H9 (cell line): ENCODE results near the gene FAM13C. TPM values are rescaled to one million over a fixed set of nuclear protein-coding genes. Genes with fewer than 3 reads are reported as not detected.

Source experiments
- DNase-seq: peaks from one replicate; pipeline ENCODE4 v3.0.0-alpha.2; 2017
- H2AFZ ChIP-seq: one replicate; pipeline ENCODE4 v1.6.1; 2013; ENCODE audit warnings: mild to moderate bottlenecking, low read length, control low read depth, moderate library complexity
- H2AK5ac ChIP-seq: 2 replicates; pipeline ENCODE4 v1.6.1; 2013; ENCODE audit warnings: low read length, control low read depth, mixed read lengths; ENCODE audit not compliant: insufficient read length
- H2BK120ac ChIP-seq: one replicate; pipeline ENCODE4 v1.6.1; 2013; ENCODE audit warnings: low read depth, mild to moderate bottlenecking, low read length, control low read depth, inconsistent platforms; ENCODE audit not compliant: poor library complexity, severe bottlenecking
- H2BK12ac ChIP-seq: 2 replicates; pipeline ENCODE4 v1.6.1; 2013; ENCODE audit warnings: low read length, control low read depth, mixed read lengths, low read depth; ENCODE audit not compliant: insufficient read length
- H2BK15ac ChIP-seq: 2 replicates; pipeline ENCODE4 v1.6.1; 2013; ENCODE audit warnings: low read depth, low read length, control low read depth
- H2BK20ac ChIP-seq: one replicate; pipeline ENCODE4 v1.6.1; 2013; ENCODE audit warnings: low read depth, mild to moderate bottlenecking, low read length, control low read depth, inconsistent platforms; ENCODE audit not compliant: poor library complexity, severe bottlenecking
- H2BK5ac ChIP-seq: 2 replicates; pipeline ENCODE4 v1.6.1; 2013; ENCODE audit warnings: low read length, control low read depth, mixed read lengths; ENCODE audit not compliant: insufficient read length
- H3K14ac ChIP-seq: 2 replicates; pipeline ENCODE4 v1.6.1; 2013; ENCODE audit warnings: low read length, control low read depth; ENCODE audit not compliant: insufficient read depth
- H3K18ac ChIP-seq: 2 replicates; pipeline ENCODE4 v1.6.1; 2013; ENCODE audit warnings: low read depth, mild to moderate bottlenecking, mixed read lengths, low read length, control low read depth; ENCODE audit not compliant: insufficient read length
- H3K23ac ChIP-seq: 2 replicates; pipeline ENCODE4 v1.6.1; 2013; ENCODE audit warnings: low read length, control low read depth, mixed read lengths, low read depth; ENCODE audit not compliant: insufficient read length
- H3K23me2 ChIP-seq: 2 replicates; pipeline ENCODE4 v1.6.1; 2013; ENCODE audit warnings: low read depth, mild to moderate bottlenecking, mixed read lengths, low read length, control low read depth; ENCODE audit not compliant: insufficient read length, poor library complexity, severe bottlenecking
- H3K27ac ChIP-seq: 2 replicates; pipeline ENCODE4 v1.5.1; 2013; ENCODE audit warnings: low read length, control low read depth, mixed read lengths, low read depth; ENCODE audit not compliant: insufficient read length
- H3K27me3 ChIP-seq: 2 replicates; pipeline ENCODE4 v1.6.1; 2013; ENCODE audit warnings: low read length, control low read depth, inconsistent platforms; ENCODE audit not compliant: insufficient read depth
- H3K4ac ChIP-seq: 2 replicates; pipeline ENCODE4 v1.6.1; 2013; ENCODE audit warnings: low read depth, mild to moderate bottlenecking, control low read depth, inconsistent platforms, low read length, moderate library complexity
- H3K4me1 ChIP-seq: 2 replicates; pipeline ENCODE4 v1.6.1; 2013; ENCODE audit warnings: low read length, control low read depth, inconsistent platforms; ENCODE audit not compliant: insufficient read depth
- H3K4me2 ChIP-seq: 2 replicates; pipeline ENCODE4 v1.6.1; 2013; ENCODE audit warnings: low read length, control low read depth, mixed read lengths; ENCODE audit not compliant: insufficient read length, insufficient read depth
- H3K56ac ChIP-seq: 2 replicates; pipeline ENCODE4 v1.6.1; 2013; ENCODE audit warnings: low read depth, mild to moderate bottlenecking, mixed read lengths, low read length, control low read depth; ENCODE audit not compliant: insufficient read length
- H3K79me1 ChIP-seq: 2 replicates; pipeline ENCODE4 v1.6.1; 2013; ENCODE audit warnings: low read depth, mild to moderate bottlenecking, moderate library complexity, low read length, control low read depth, inconsistent platforms; ENCODE audit not compliant: insufficient read depth, poor library complexity, severe bottlenecking
- H3K79me2 ChIP-seq: 2 replicates; pipeline ENCODE4 v1.6.1; 2013; ENCODE audit warnings: low read length, control low read depth, inconsistent platforms; ENCODE audit not compliant: insufficient read depth
- H3K9ac ChIP-seq: 2 replicates; pipeline ENCODE4 v1.6.1; 2013; ENCODE audit warnings: low read length, control low read depth, mixed read lengths; ENCODE audit not compliant: insufficient read length; ENCODE audit errors: extremely low read depth
- H3K9me3 ChIP-seq: one replicate; pipeline ENCODE4 v1.6.1; 2013; ENCODE audit warnings: low read depth, low read length, inconsistent platforms; ENCODE audit not compliant: control insufficient read depth
- H3T11ph ChIP-seq: one replicate; pipeline ENCODE4 v1.6.1; 2013; ENCODE audit warnings: mild to moderate bottlenecking, low read length, control low read depth, inconsistent platforms
- H4K20me1 ChIP-seq: one replicate; pipeline ENCODE4 v1.6.1; 2013; ENCODE audit not compliant: control insufficient read depth, insufficient read length, insufficient read depth
- H4K5ac ChIP-seq: 2 replicates; pipeline ENCODE4 v1.6.1; 2013; ENCODE audit warnings: low read depth, mild to moderate bottlenecking, mixed read lengths, low read length, control low read depth; ENCODE audit not compliant: insufficient read length
- H4K8ac ChIP-seq: replicated peaks from 2 replicates; pipeline ENCODE4 v1.6.1; 2013; ENCODE audit warnings: low read length, control low read depth, mixed read lengths, low read depth; ENCODE audit not compliant: insufficient read length
- H4K91ac ChIP-seq: 2 replicates; pipeline ENCODE4 v1.6.1; 2013; ENCODE audit warnings: low read depth, mild to moderate bottlenecking, moderate library complexity, mixed read lengths, low read length, control low read depth; ENCODE audit not compliant: insufficient read length
- H3K27ac Mint-ChIP-seq, 3 experiments: 2 replicates in 2 of 3; 3 replicates in 1 of 3; pipeline ENCODE4 v1.8.0; 2020 to 2021; ENCODE audit warnings: mixed read lengths in 3 of 3, mild to moderate bottlenecking in 1 of 3, moderate library complexity in 1 of 3
- H3K27me3 Mint-ChIP-seq: 2 replicates; pipeline ENCODE4 v1.8.0; 2021; ENCODE audit warnings: low read depth, mild to moderate bottlenecking, moderate library complexity, mixed read lengths
- H3K36me3 Mint-ChIP-seq, 3 experiments: 2 replicates in 2 of 3; 3 replicates in 1 of 3; pipeline ENCODE4 v1.8.0; 2020 to 2021; ENCODE audit warnings: low read depth in 3 of 3, mixed read lengths in 3 of 3; ENCODE audit not compliant: insufficient read depth in 1 of 3
- H3K4me1 Mint-ChIP-seq, 2 experiments: 2 replicates each; pipeline ENCODE4 v1.8.0; 2020; ENCODE audit warnings: mixed read lengths in 2 of 2
- H3K4me3 Mint-ChIP-seq, 2 experiments: 2 replicates in 1 of 2; 3 replicates in 1 of 2; pipeline ENCODE4 v1.8.0; 2020 to 2021; ENCODE audit warnings: mild to moderate bottlenecking in 2 of 2, mixed read lengths in 2 of 2, moderate library complexity in 1 of 2
- H3K9me3 Mint-ChIP-seq, 2 experiments: 2 replicates in 1 of 2; 3 replicates in 1 of 2; pipeline ENCODE4 v1.8.0; 2020; ENCODE audit warnings: mild to moderate bottlenecking in 2 of 2, mixed read lengths in 2 of 2, moderate library complexity in 1 of 2
- WGBS: extraction: QIAGEN DNeasy Blood & Tissue Kit; methylation state at CpG from one replicate; pipeline ENCODE4 v1.1.7; 2013; ENCODE audit warnings: missing lambda C conversion rate, low lambda C conversion rate, mixed read lengths; ENCODE audit not compliant: insufficient read length; ENCODE audit errors: extremely low coverage; 5-methylcytosine and 5-hydroxymethylcytosine counted together
- total RNA-seq: library from RNA; stranded (reverse); gene quantifications from 2 replicates; pipeline ENCODE4 v1.2.1, GENCODE V29; 2021
- TF ChIP-seq, protein P1 (sequence below): fragments of 200-600 bp; sonication (generic); conservative IDR thresholded peaks from 3 replicates; pipeline ENCODE4 v1.8.0; 2021; ENCODE audit warnings: antibody characterized with exemption, mild to moderate bottlenecking

FAM13C gene
- total RNA-seq, 1 experiment from 2014 or later: 0.31 TPM

DNA sequence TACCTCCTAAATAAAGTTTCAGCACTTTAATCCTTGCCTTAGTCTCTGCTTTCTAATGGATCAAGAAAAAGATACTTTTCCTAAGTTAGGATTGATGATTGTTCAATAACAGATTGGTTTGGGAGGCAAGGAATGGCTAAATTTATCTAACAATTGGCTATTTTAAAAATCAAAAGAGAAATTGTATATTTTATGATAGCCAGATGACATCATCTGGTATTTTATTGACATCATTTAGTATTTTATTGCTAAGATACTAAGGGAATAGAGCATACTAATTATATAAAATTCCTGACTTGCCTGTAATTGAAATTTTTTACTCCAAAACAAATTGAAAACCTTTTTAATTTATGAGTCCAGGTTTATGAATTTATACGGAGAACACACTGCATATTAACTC lies 19.3 kb upstream of the FAM13C start:
- H4K20me1 ChIP-seq: no peaks in the 10 kb centered on the region
- H2BK15ac ChIP-seq: no peak overlapping the region
- Mint-ChIP-seq H3K9me3 (peaks cover 0 to 4% of the 10 kb centered on the region in 2 experiments; a peak in 2 of 5 replicates), H3K27me3 (no peaks in the 10 kb centered on the region), H3K27ac (no peak overlapping the region), H3K36me3 (0 out of 7 replicates have a peak, but pooled peaks cover 0 to 5% (median 0%) of the 10 kb centered on the region in 3 experiments), H3K4me1 (peaks cover 8 to 9% of the 10 kb centered on the region in 2 experiments; a peak in 3 of 4 replicates), H3K4me3 (no peak overlapping the region)
- no peaks in the 10 kb centered on the region; the same call in 1 of the 2 replicates for H3K4me1 ChIP-seq
- DNase-seq: no peak
- H3K4ac ChIP-seq: no peak overlapping the region
- H2BK120ac ChIP-seq: no peak overlapping the region
- H3K23me2 ChIP-seq: no peaks in the 10 kb centered on the region
- H2AFZ ChIP-seq: no peak overlapping the region
- H2BK12ac ChIP-seq: no peak overlapping the region
- H2BK20ac ChIP-seq: no peak overlapping the region
- TF ChIP-seq, protein P1, sequence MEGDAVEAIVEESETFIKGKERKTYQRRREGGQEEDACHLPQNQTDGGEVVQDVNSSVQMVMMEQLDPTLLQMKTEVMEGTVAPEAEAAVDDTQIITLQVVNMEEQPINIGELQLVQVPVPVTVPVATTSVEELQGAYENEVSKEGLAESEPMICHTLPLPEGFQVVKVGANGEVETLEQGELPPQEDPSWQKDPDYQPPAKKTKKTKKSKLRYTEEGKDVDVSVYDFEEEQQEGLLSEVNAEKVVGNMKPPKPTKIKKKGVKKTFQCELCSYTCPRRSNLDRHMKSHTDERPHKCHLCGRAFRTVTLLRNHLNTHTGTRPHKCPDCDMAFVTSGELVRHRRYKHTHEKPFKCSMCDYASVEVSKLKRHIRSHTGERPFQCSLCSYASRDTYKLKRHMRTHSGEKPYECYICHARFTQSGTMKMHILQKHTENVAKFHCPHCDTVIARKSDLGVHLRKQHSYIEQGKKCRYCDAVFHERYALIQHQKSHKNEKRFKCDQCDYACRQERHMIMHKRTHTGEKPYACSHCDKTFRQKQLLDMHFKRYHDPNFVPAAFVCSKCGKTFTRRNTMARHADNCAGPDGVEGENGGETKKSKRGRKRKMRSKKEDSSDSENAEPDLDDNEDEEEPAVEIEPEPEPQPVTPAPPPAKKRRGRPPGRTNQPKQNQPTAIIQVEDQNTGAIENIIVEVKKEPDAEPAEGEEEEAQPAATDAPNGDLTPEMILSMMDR: no peak
- WGBS: no CpG with 5 or more reads among the region's 1 CpG
- no peak overlapping the region for H3K27ac ChIP-seq
- H2BK5ac ChIP-seq: no peak overlapping the region
- H3K14ac ChIP-seq: no peak overlapping the region
- no peaks in the 10 kb centered on the region for H3K79me1 ChIP-seq
- no peak overlapping the region for H3T11ph ChIP-seq
- no peak overlapping the region for H3K4me2 ChIP-seq
- H3K23ac ChIP-seq: no peak overlapping the region
- H3K56ac ChIP-seq: no peak overlapping the region
- H2AK5ac ChIP-seq: no peak overlapping the region
- H3K18ac ChIP-seq: no peak overlapping the region
- no peaks in the 10 kb centered on the region for H3K9me3 ChIP-seq
- H3K79me2 ChIP-seq: no peaks in the 10 kb centered on the region
- H3K27me3 ChIP-seq: no peaks in the 10 kb centered on the region
- H4K5ac ChIP-seq: no peak overlapping the region
- no peak overlapping the region for H3K9ac ChIP-seq
- no peak overlapping the region for H4K91ac ChIP-seq
- no peak overlapping the region for H4K8ac ChIP-seq
